ENCODE data around the gene DICER1.
"Not testable (repeated sequence)": the region's sequence is repeated elsewhere in the genome, so short reads cannot be mapped to it uniquely, and the experiment has no call there.

The DICER1 gene

GRCh38 chr14:95157327-95158189, at the start of gene DICER1:
TSS of gene DICER1 (minus strand) at chr14:95157529. CDS start at chr14:95133458, 24,071 bp downstream.
- peak; percentile 93 for DNase-seq

GRCh38 chr14:95206534-95206933, 49.2 kb upstream of the DICER1 start:
- peak; percentile 29 for DNase-seq

GRCh38 chr14:95204705-95205104, 47.4 kb upstream of the DICER1 start:
- no peak for DNase-seq

- DNase-seq = not testable (repeated sequence)
These were observed 44.4 kb upstream of the DICER1 start for GRCh38 chr14:95201745-95202144.

- no peak for DNase-seq
These were observed 43.1 kb upstream of the DICER1 start for GRCh38 chr14:95200404-95200803.

- no peak for DNase-seq
These were observed 42.1 kb upstream of the DICER1 start for GRCh38 chr14:95199298-95199983.

GRCh38 chr14:95198320-95198719, 41.0 kb upstream of the DICER1 start:
- DNase-seq = no peak

- no peak for DNase-seq
These were observed 40.2 kb upstream of the DICER1 start for GRCh38 chr14:95197551-95197950.

- DNase-seq = no peak
These were observed 39.7 kb upstream of the DICER1 start for GRCh38 chr14:95196826-95197545.

GRCh38 chr14:95196268-95196667, 38.9 kb upstream of the DICER1 start:
- DNase-seq = no peak

- no peak for DNase-seq
These were observed 37.7 kb upstream of the DICER1 start for GRCh38 chr14:95195031-95195430.

GRCh38 chr14:95193081-95193480, 35.8 kb upstream of the DICER1 start:
- no peak for DNase-seq

- DNase-seq = no peak
These were observed 35.0 kb upstream of the DICER1 start for GRCh38 chr14:95192311-95192710.

GRCh38 chr14:95191445-95192199, 34.3 kb upstream of the DICER1 start:
- no peak for DNase-seq

- no peak for DNase-seq
These were observed 33.5 kb upstream of the DICER1 start for GRCh38 chr14:95190857-95191256.

GRCh38 chr14:95190346-95190840, 33.1 kb upstream of the DICER1 start:
- no peak for DNase-seq

GRCh38 chr14:95189367-95190132, 32.2 kb upstream of the DICER1 start:
- peak; percentile 9 for DNase-seq

- no peak for DNase-seq
These were observed 31.1 kb upstream of the DICER1 start for GRCh38 chr14:95188380-95188779.

GRCh38 chr14:95185767-95186392, 28.6 kb upstream of the DICER1 start:
- DNase-seq = no peak

GRCh38 chr14:95185033-95185766, 27.9 kb upstream of the DICER1 start:
- peak; percentile 15 for DNase-seq

GRCh38 chr14:95184413-95184790, 27.1 kb upstream of the DICER1 start:
- no peak for DNase-seq

Measured in fibroblast of skin of right quadriceps (primary cell).